GM19328 (cell line): ENCODE results near the gene UPK3A.
"Not testable (repeated sequence)": the region's sequence is repeated elsewhere in the genome, so short reads cannot be mapped to it uniquely, and the experiment has no call there.

Experiments used
- ATAC-seq: cut with Tn5 transposase; IDR thresholded peaks from one replicate; pipeline ENCODE4 v1.9.1; 2021; ENCODE audit warnings: mild to moderate bottlenecking, moderate library complexity; ENCODE audit not compliant: unreplicated experiment

The UPK3A gene

DNA sequence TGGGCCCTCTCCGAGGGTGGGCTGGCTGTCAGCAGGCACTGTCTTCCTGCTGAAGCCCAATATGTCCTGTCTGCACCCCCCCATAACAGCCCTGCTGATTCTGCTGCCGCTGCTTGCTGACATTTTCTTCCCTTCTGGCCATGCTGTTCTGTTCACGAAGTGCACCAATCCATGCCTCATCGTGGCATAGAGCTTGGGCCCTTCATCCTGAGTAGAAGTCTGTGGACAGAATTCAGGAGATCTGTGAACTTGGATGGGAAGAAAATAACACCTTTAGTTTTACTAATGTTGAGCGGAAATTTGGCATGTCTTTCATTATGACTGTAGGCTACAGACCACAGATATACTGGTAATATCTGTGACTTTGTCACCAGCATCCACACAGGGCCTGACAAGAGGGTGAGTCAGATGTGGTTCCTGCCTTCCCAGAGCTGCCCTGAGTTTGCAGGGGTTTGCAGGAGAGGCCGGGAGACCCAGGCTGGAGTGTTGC is 29.9 kb upstream of the UPK3A start:
- no peak for ATAC-seq

DNA sequence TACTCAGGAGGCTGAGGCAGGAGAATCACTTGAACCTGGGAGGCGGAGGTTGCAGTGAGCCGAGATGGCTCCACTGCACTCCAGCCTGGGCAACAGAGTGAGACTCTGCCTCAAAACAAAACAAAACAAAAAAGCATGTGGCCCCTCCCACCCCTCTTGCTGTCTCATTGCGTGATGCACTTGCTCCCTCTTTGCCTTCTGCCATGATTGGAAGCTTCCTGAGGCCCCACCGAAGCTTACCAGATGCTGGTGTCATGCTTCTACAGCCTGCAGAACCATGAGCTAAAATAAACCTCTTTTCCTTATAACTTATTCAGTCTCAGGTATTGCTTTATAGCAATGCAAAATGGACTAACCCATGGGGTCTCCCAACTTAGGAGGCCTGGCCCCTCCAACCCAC is 26.8 kb upstream of the UPK3A start:
- ATAC-seq: not testable (repeated sequence)

DNA sequence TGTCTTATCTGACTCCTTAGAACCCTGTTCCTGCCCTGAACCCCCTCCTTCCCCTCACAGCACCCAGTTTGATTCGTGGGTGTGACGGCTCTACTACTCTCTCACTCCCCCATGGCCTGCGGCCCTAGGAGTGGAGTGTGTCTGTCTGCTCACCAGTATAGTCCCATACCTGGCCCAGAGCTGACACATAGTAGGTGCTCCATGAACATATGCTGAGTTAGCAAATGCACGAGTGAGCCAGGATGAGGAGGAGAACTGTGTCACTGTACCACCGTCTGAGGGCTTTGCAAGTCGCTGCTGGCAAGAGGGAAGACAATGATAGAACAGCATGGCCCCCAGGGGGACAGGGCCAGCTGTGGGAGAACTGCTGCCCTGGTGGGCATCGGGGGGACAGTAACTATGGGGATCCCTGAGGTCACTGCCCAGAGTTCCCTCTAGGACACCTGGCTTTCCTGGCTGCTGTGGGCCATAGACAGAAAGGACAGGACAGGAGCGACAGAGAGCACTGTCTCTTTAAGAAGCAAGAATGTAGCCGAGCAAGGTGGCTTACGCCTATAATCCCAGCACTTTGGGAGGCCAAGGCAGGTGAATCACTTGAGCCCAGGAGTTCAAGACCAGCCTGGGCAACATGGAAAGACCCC is 24.9 kb upstream of the UPK3A start:
- no peak for ATAC-seq

DNA sequence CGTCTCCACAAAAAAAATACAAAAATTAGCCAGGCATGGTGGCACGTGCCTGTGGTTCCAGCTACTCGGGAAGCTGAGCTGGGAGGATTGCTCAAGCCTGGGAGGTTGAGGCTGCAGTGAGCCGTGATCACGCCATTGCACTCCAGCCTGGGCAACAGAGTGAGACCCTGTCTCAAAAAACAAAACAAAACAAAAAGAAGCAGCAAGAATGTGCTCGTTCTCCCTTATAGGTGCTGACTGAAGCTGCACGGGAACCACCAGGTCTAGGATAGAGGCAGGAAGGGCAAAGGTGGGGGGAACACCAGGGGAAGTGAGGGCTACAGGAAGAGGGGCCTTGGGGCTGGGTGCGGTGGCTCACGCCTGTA is 24.4 kb upstream of the UPK3A start:
- ATAC-seq: not testable (repeated sequence)

DNA sequence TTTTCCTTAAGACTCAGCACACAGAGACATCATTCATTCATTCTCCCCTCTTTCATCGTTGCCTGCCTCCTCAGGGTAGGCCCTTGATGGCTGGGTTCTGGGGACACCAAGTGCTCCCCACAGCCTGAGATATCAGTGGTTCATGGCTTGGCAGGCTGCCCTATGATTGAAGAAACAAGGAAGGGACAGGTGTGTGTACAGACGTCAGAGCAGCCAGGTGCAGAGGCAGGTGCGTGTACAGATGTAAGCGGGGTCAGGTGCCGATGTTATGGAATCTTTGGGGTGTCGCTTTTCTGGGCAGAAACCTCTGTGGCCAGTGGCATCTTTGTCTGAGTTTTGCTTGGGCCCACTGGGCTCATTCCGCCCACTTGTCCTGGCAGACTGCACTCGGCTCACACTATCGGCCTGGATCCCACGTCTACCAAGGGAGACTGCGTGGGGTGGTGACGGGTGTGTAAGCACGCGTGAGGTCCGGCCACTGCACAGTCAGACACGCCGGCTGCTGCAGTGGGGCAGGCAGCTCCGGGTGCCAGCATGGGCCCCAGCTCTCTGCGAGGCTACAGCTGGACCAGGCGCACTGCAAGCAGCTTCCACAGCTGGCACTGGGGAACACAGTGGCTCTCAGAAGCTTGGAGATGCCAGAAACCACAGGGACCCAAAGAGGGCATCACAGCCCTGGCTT is 23.2 kb upstream of the UPK3A start:
- no peak for ATAC-seq

DNA sequence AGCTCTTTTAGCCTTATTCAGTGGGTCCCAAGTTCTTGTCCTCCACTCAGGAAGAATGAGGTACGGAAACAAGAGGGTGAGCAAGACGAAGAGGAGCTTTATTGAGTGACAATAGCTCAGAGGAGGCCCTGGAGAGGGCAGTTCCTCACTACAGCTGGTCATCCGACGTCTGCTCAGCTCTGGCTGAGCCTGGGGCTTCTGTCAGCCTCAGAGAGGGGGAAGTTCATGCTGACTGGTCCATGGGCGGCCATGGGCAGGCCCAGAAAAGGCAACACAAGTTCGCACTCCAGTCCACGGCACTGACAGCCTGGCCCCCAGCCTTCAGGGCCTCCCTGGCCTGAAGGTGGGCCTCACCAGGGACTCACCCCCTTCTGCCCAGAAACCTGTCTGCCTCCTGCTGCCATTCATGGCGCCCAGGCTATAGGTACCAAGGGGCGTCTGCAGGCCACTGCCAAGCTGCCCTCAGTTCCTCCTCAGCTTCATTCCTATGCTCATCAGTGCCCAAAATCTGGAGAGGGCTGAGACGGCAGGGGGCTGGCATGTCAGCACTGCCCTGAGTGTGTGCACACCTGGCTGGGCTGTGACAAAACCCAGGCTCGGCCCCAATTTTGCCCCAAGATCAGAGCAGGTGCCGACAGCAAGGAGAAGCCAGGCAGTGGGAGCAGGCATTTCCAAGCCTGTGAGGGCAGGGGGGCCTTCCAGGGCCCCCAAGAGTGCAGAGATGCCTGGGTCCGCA is 22.4 kb upstream of the UPK3A start:
- ATAC-seq: no peak

DNA sequence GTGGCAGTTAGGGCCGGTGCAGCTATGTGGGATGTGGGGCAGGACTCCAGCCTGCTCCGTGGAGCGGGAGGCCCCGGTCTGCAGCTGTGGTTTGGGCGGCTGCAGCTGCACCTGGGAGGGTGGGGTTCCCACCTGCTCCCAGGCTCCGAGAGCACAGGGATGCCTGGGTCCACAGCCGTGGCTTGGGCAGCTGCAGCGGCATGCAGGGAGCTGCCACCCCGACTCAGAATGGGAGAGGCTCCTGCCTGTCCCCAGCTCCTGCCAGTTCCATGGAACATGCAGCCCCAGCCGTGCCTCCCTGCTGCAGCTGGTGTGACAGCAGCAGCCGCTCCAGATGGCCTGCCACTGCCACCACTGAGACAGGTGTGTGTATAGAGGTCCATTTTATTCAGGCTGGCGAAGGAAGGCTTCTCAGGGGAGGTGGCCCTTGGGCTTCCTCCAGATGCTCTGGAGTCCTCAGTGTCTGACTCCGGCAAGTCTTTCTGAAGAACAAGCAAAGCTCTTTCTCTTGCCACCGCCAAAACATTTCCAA is 21.8 kb upstream of the UPK3A start:
- peak; percentile 37 for ATAC-seq

DNA sequence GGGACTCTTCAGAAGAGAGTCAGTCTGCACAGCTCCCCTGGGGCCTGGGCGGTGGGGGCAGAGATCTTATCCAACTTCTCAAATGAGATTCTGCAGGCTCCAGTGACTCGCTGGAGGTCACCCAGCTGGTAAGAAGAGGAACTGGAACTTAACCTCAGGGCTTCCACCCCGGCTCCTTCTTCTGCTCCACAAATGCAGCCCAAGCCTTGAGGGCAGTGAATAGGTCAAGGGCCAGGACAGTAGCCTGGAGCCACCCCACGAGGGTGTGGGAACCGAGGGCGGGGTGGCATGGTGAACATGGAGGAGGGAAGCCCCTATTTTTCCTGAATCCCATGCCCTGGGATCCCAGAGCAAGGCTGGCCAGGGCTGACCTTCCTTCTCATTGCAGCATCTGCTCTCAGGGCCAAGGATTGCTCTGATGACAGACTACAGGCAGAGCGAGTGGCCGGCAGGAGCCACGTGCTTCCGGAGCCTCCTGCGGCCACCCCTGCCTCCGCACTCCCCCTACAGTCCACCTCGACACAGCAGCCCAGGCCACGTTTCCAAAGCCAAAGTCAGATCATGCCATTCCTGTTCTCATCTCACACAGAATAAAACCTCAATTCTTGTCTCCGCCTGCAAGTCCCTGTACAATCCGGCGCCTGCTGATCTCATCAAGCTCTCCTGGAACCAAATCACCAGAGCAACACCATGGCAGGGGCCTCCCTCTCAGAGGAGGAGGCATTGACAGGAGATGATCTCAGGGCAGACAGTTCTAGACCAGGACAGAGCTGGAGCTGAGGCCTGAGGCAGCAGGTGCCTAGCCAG is 21.1 kb upstream of the UPK3A start:
- ATAC-seq: peak; percentile 61

DNA sequence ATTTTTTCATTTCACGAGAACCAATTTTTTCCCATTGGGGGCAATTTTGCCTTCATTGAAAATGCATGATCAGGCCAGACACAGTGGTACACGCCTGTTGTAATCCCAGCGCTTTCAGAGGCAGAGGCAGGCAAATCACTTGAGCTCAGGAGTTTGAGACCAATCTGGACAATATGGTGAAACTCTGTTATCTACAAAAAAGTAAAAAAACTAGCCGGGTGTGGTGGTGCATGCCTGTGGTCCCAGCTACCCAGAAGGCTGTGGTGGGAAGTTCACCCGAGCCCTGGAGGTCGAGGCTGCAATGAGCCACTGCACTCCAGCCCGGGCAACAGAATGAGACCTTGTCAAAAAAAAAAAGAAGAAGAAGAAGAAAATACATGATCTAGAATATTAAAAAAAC is 19.2 kb upstream of the UPK3A start:
- no peak for ATAC-seq

DNA sequence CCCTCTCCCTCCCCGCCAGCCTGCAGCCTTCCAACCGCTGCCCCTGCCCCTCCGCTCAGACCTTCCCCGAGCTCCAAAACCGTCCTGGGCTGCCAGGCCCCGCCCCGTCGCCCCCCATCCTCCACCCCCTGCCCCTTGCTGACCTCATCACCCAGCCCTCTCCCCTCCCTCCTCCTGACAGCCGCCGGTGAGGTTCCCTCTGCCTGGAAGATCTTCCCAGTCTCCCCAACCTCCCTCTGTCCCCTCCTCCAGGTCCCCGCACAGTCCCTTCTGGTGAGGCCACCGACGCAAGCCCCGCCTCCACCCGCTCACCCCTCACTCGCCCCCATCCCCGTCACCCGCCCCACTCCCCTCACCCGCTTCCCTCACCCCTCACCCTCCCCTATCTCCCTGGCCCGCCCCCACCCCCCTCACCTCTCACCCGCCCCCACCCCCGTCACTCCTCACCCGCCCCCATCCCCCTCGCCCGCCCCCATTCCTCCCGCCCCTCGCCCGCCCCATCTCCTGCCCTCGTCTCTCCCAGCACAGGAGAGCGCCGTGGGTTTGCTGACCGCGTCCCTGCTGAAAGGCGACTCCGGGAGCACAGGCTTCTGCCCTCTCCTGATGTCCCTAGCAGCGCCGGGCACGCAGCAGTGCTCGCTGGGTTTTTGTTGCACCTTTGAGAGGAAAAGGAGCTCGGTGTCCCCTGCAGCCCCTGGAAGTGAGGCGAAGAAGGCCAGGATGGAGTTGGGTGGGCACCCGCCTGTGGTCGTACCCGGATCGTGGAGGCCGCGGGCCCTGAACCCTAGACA is 16.4 kb upstream of the UPK3A start:
- peak; percentile 15 for ATAC-seq

DNA sequence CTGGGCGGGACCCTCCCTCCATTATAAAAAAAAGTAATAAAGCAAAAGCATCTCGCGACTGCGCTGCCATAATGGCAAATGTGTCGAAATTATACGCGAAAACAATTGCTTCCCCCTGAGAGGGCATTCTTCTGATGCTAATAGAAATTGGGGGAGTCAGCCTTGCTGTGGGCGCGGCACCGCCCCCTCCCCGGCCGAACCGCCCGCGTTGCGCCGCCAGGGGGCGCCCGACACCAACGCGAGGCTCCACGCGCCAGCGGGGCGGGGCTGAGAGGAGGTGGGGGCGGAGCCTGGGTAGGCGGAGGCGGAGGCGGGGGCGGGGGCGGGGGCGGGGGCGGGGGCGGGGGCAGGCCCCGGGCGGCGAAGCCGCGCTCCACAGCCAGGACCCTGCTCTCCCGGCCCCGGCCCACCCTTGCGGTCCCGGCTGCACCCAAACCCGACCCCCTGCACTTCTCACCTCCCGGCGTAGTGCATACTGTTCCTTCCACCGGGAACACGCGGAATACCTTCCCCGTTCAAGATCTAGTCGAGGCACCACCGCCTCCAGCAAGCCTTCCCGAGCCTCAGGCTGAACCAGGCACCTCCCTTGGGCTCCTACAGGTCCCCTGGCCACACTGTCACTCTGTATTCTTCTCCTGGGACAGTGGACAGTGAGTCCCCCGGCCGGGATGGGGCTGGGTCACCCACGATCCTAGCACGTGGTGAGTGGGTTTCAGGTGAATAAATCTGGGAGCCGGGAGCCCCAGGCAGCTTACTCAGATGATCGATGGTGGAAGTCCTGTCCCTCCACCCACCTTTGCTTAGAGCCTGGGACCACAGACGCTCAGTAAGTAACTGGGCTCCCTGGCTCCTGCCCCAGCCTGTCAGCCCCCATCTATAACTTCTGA is 15.5 kb upstream of the UPK3A start:
- ATAC-seq: peak; percentile 53

DNA sequence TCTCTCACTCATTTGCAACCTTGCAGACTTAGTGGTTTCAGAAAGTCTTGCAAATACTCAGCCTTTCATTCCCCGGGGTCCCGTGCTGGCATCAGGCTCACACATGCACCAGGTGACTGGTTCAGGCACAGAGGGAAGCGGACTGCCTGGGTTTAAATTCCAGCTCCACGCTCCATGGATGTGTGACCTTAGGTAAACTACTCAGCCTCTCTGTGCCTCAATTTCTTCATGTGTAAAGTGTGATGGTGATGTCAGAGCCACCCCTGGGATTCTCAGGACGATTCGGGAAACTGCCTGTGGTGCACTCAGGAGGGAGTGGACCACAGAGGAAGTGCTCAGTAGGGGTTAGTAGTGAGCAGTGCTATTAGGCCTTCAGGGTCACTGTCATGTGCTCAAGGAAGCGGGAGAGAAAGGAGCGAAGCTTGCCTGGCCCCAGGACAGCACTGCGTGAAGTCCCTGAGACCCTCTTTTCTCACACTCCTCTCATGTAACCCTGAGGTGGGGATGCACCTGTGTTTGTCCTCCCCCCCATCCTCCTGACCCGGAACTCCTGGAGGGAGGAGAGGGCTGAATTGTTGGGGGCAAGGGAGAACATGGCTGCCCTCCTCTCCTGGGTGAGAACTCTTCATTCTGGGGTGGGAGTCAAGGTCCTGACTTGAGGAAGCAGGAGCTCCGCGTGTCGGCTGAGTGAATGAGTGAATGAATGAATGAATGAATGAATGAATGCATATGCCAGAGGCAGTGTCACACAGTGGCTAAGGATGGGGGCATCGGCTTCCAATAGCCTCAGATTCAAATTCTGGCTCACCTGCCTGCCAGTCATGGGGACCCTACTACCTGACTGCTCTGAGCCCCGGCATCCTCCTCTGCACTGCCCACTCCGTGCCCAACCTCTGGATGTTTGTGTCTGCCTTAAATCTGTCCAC is 14.4 kb upstream of the UPK3A start:
- no peak for ATAC-seq

DNA sequence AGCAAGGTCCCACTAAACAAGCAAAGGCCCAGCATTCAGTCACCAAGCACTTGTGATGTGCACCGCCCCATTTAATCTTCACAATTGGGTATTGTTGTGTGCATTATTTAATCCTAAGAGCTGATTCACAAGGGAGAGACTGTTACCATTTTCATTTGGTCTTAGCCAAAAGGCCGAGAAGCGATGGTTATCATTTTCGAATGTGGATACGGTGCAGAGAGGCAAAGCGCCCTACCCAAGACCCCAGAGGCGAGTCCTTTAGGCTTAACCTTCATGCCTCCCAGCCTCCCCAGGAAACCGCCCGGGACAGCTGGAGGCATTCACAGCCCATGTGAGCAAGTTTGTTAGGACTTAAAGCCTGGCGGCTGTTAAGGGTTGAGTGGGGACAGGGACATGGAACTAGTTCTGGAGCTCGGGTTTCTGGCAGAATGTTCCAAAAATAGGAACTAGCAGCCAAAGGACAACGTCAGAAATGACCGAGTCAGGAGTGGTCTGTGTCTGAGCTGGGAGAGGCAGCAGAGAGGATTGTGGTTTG is 13.0 kb upstream of the UPK3A start:
- ATAC-seq: no peak

DNA sequence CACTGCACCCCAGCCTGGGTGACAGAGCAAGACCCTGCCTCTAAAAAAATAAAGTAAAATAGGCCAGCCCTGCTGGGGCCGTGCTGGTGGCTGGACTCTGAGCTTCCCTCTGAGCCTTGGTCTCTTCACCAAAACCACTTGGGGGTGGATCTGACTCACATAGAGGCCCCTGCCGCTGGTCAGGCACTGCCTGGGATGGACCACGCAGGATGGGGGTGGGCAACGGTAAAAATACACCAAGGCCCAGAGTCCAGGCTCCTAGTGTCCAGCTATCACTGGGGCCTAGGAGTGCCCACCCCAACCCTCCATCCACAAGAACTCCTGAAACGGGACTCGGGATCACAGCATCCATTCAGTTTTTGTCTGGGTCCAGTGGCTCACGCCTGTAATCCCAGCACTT is 12.3 kb upstream of the UPK3A start:
- ATAC-seq: no peak

DNA sequence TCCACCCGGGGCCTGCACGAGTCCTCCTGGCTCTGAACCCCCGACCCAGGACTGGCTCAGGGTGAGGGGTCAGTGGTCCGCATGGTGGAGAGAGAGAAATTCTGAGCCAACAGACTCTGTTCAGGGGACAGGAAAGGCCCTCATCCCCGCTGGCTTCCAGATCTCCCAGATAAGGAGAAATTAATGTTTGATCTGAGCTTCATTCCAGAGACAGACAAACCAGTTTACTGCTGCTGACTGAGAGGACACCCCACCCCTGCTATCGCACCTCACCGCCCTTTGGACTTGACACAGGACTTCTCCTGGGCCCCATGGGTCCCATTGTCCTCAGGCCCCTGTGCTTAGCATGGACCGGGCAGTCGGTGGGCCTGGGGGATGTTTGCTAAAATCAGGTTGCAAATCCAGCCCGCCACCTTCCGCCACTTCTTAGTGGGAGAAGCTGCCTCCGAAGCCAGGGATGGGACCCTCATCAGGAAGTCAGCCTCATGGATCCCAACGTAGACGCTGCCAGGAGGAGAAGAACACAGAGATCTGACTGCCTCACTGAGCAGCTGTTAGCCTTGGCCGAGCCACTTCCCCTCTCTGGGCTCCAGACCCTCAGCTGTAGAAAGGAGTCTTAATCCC is 11.2 kb upstream of the UPK3A start:
- ATAC-seq: no peak

DNA sequence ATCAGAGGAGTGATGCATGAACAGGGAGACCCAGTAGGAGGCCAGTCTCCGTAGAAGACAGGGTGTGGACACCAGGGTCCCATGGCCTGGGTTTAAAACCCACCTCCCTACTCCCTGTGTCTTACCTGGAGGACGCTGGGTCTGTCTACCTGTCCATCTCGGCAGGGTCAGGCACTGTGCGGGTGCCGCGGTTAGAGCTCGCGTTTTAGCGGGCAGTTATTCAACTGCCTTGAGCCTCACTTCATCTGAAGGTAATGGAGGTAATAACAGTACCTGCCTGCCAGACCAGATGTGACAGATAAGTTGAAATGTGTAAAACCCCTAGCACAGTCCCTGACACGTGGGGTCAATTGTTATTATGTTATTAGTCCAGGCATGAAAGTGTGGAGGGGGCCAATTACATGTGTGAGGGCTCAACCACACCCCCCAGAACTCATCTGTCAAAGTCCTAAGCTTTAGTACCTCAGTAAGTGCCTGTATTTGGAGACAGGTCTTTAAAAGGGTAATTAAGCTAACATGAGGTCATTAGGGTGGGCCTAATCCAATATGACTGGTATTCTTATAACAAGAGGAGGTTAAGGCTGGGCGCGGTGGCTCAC is 8.1 kb upstream of the UPK3A start:
- no peak for ATAC-seq

DNA sequence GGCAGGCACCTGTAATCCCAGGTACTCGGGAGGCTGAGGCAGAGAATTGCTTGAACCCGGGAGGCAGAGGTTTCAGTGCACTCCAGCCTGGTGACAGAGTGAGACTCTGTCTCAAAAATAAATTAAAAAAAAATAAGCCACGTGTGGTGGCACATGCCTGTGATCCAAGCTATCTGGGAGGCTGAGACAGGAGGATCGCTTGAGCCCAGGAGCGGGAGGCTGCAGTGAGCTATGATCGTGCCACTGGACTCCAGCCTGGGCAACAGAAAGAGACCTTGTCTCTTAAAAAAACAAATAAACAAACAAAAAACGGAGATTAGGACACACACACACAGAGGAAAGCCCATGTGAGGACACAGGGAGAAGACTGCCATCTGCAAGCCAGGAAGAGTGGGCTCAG is 7.0 kb upstream of the UPK3A start:
- ATAC-seq: not testable (repeated sequence)
